Activated CD8-positive, alpha-beta T cell treated with anti-CD3 and anti-CD28 coated beads for 36 hours (primary cell): Measurements from ENCODE around the gene TTC12. TPM values are rescaled to one million over a fixed set of nuclear protein-coding genes. Genes with fewer than 3 reads are reported as not detected.

Experiments
- ATAC-seq: fragments of 200-7000 bp; cut with Tn5 transposase; one replicate; pipeline ENCODE4 v1.10.0; 2021; ENCODE audit warnings: mild to moderate bottlenecking, moderate library complexity
- CTCF ChIA-PET: fragments of 350-600 bp; sonication (Branson Sonifier 250); formaldehyde crosslinking; loops from one replicate; lab custom pipeline; 2021; ENCODE audit warnings: antibody characterized with exemption; lab: Charles Lee
- POLR2A ChIA-PET: fragments of 350-600 bp; sonication (Branson Sonifier 250); formaldehyde crosslinking; loops from one replicate; lab custom pipeline; 2021; ENCODE audit warnings: antibody characterized with exemption; lab: Charles Lee
- DNase-seq: peaks from one replicate; pipeline ENCODE4 v3.0.0-alpha.2; 2020
- H3K27ac Mint-ChIP-seq: one replicate; pipeline ENCODE4 v1.8.0; 2021; ENCODE audit warnings: mild to moderate bottlenecking, mixed read lengths
- H3K27me3 Mint-ChIP-seq: one replicate; pipeline ENCODE4 v1.8.0; 2021; ENCODE audit warnings: mixed read lengths
- H3K36me3 Mint-ChIP-seq: one replicate; pipeline ENCODE4 v1.8.0; 2021; ENCODE audit warnings: low read depth, mixed read lengths
- H3K4me1 Mint-ChIP-seq: one replicate; pipeline ENCODE4 v1.8.0; 2021; ENCODE audit warnings: low read depth, mixed read lengths
- H3K4me3 Mint-ChIP-seq: one replicate; pipeline ENCODE4 v1.8.0; 2021; ENCODE audit warnings: mild to moderate bottlenecking, moderate library complexity, mixed read lengths
- H3K9me3 Mint-ChIP-seq: one replicate; pipeline ENCODE4 v1.8.0; 2021; ENCODE audit warnings: mixed read lengths
- CTCF ChIP-seq: fragments of 200-600 bp; IDR thresholded peaks from one replicate; pipeline ENCODE4 v1.8.0; 2022; ENCODE audit warnings: antibody characterized with exemption, mild to moderate bottlenecking
- intact Hi-C: fragments of 100-400 bp; cut with micrococcal nuclease; formaldehyde crosslinking; loops from one replicate; pipeline ENCODE4 v1.10.0; 2022
- total RNA-seq, 2 experiments: library from RNA; stranded (reverse); gene quantifications; one replicate each; pipeline ENCODE4 v1.2.3, GENCODE V29; 2021

The TTC12 gene
- total RNA-seq, 2 experiments from 2014 or later = 5.7 to 6.7 TPM

GRCh38 chr11:113396690-113397089 lies 82.3 kb downstream of the TTC12 start:
- Mint-ChIP-seq H3K9me3 (no peaks in the 10 kb centered on the region), H3K27ac (no peak overlapping the region), H3K4me3 (no peak overlapping the region), H3K36me3 (no peaks in the 10 kb centered on the region), H3K27me3 (no peaks in the 10 kb centered on the region), H3K4me1 (no peaks in the 10 kb centered on the region)
- no peak for TF ChIP-seq CTCF
- ChIA-PET POLR2A (no interaction called here), CTCF (no interaction called here)
- intact Hi-C loops = no loop called here
- no peak for ATAC-seq
- DNase-seq = no peak

- no peak overlapping the region for H3K27ac Mint-ChIP-seq
- H3K9me3 Mint-ChIP-seq = no peaks in the 10 kb centered on the region
- no peaks in the 10 kb centered on the region for H3K36me3 Mint-ChIP-seq
- H3K27me3 Mint-ChIP-seq = no peaks in the 10 kb centered on the region
- ChIA-PET CTCF (interaction anchor here (0.6 kb wide), 1 partner anchor 63 kb away, joined by 3 read pairs; no protein-coding TSS in a partner anchor), POLR2A (no interaction called here)
- intact Hi-C loops = no loop called here
- no peak for TF ChIP-seq CTCF
- H3K4me3 Mint-ChIP-seq = no peak overlapping the region
- ATAC-seq (no peak), DNase-seq (no peak)
- H3K4me1 Mint-ChIP-seq = no peaks in the 10 kb centered on the region
Measured at GRCh38 chr11:113397212-113397611, 82.8 kb downstream of the TTC12 start.

GRCh38 chr11:113397821-113398220 lies 83.4 kb downstream of the TTC12 start:
- no peak overlapping the region for H3K27ac Mint-ChIP-seq
- intact Hi-C loops = no loop called here
- no peaks in the 10 kb centered on the region for H3K36me3 Mint-ChIP-seq
- no peaks in the 10 kb centered on the region for H3K27me3 Mint-ChIP-seq
- TF ChIP-seq CTCF = no peak
- ChIA-PET POLR2A (no interaction called here), CTCF (interaction anchor here (0.6 kb wide), 1 partner anchor 62 kb away, joined by 3 read pairs; no protein-coding TSS in a partner anchor)
- H3K9me3 Mint-ChIP-seq = no peaks in the 10 kb centered on the region
- DNase-seq = no peak
- H3K4me3 Mint-ChIP-seq = no peak overlapping the region
- no peak for ATAC-seq
- no peaks in the 10 kb centered on the region for H3K4me1 Mint-ChIP-seq

GRCh38 chr11:113398669-113399430 lies 84.5 kb downstream of the TTC12 start:
- TF ChIP-seq CTCF = no peak
- ATAC-seq (no peak), DNase-seq (no peak)
- ChIA-PET POLR2A (no interaction called here), CTCF (no interaction called here)
- Mint-ChIP-seq H3K27ac (no peak overlapping the region), H3K27me3 (no peaks in the 10 kb centered on the region), H3K9me3 (no peaks in the 10 kb centered on the region), H3K4me3 (no peak overlapping the region), H3K4me1 (no peaks in the 10 kb centered on the region), H3K36me3 (no peaks in the 10 kb centered on the region)
- intact Hi-C loops = no loop called here

GRCh38 chr11:113400631-113401230 lies 86.3 kb downstream of the TTC12 start:
- Mint-ChIP-seq H3K9me3 (no peaks in the 10 kb centered on the region), H3K27ac (no peak overlapping the region), H3K4me3 (no peak overlapping the region), H3K4me1 (no peaks in the 10 kb centered on the region), H3K27me3 (no peaks in the 10 kb centered on the region), H3K36me3 (no peaks in the 10 kb centered on the region)
- DNase-seq = no peak
- no peak for ATAC-seq
- intact Hi-C loops = no loop called here
- ChIA-PET CTCF (no interaction called here), POLR2A (no interaction called here)
- no peak for TF ChIP-seq CTCF
